Keratinocyte (primary cell): ENCODE data around the gene ANKMY2. TPM values are rescaled to one million over a fixed set of nuclear protein-coding genes. Genes with fewer than 3 reads are reported as not detected.

ENCODE experiments used
- DNase-seq: peaks from one replicate; pipeline ENCODE4 v3.0.0-alpha.2; 2011; ENCODE audit warnings: low read depth, missing footprints, low spot score
- FAIRE-seq: peaks from 2 replicates; lab custom pipeline; 2011; peaks lifted over from hg19 to GRCh38; lab: Jason Lieb, UNC
- H2AFZ ChIP-seq: 2 replicates; pipeline ENCODE4 v1.6.0; 2012; ENCODE audit warnings: low read length, control low read depth, inconsistent platforms; ENCODE audit not compliant: control insufficient read depth
- H3K27ac ChIP-seq: 2 replicates; pipeline ENCODE4 v1.5.1; 2011; ENCODE audit warnings: low read length; ENCODE audit not compliant: control insufficient read depth, insufficient read depth
- H3K27me3 ChIP-seq: 3 replicates; pipeline ENCODE4 v1.6.0; 2011; ENCODE audit warnings: low read length; ENCODE audit not compliant: control insufficient read depth, insufficient read depth; ENCODE audit errors: extremely low read depth
- H3K36me3 ChIP-seq, 2 experiments: 2 replicates in 1 of 2; 3 replicates in 1 of 2; pipeline ENCODE4 v1.5.1; 2011; ENCODE audit warnings: low read length in 2 of 2, mild to moderate bottlenecking in 1 of 2; ENCODE audit not compliant: control insufficient read depth in 2 of 2, insufficient read depth in 2 of 2; ENCODE audit errors: extremely low read depth in 1 of 2
- H3K4me1 ChIP-seq: 3 replicates; pipeline ENCODE4 v1.5.1; 2011; ENCODE audit warnings: low read length; ENCODE audit not compliant: control insufficient read depth, insufficient read depth; ENCODE audit errors: extremely low read depth
- H3K4me2 ChIP-seq: 3 replicates; pipeline ENCODE4 v1.6.0; 2011; ENCODE audit warnings: low read depth, low read length; ENCODE audit not compliant: control insufficient read depth, insufficient read depth; ENCODE audit errors: extremely low read depth
- H3K4me3 ChIP-seq, 3 experiments: fragments of 200-600 bp in 1 of 3; sonication (generic) in 1 of 3; 2 replicates in 2 of 3; 3 replicates in 1 of 3; pipeline ENCODE4 v1.5.1; 2011 to 2016; ENCODE audit warnings: low read length in 3 of 3, mild to moderate bottlenecking in 3 of 3, control low read depth in 2 of 3, inconsistent platforms in 1 of 3, low read depth in 1 of 3, mixed read lengths in 1 of 3, mixed run types in 1 of 3, moderate library complexity in 1 of 3; ENCODE audit not compliant: control insufficient read depth in 2 of 3, insufficient read depth in 2 of 3; ENCODE audit errors: extremely low read depth in 1 of 3
- H3K79me2 ChIP-seq: 2 replicates; pipeline ENCODE4 v1.6.0; 2012; ENCODE audit warnings: low read length; ENCODE audit not compliant: control insufficient read depth, insufficient read depth
- H3K9ac ChIP-seq: 3 replicates; pipeline ENCODE4 v1.6.0; 2011; ENCODE audit warnings: low read length; ENCODE audit not compliant: control insufficient read depth, insufficient read depth; ENCODE audit errors: extremely low read depth
- H3K9me1 ChIP-seq: 3 replicates; pipeline ENCODE4 v1.6.0; 2011; ENCODE audit warnings: low read length; ENCODE audit not compliant: control insufficient read depth, insufficient read depth; ENCODE audit errors: extremely low read depth
- H3K9me3 ChIP-seq: 2 replicates; pipeline ENCODE4 v1.5.1; 2012; ENCODE audit warnings: low read depth, low read length; ENCODE audit not compliant: control insufficient read depth
- H4K20me1 ChIP-seq: 3 replicates; pipeline ENCODE4 v1.6.0; 2011; ENCODE audit warnings: low read length; ENCODE audit not compliant: control insufficient read depth, insufficient read depth; ENCODE audit errors: extremely low read depth
- CTCF ChIP-seq, 3 experiments: IDR thresholded peaks in 1 of 3; conservative IDR thresholded peaks in 1 of 3; optimal IDR thresholded peaks in 1 of 3; 2 replicates in 2 of 3; 3 replicates in 1 of 3; pipeline versions ENCODE3 to v1.5.1; 2011; ENCODE audit warnings: low read length in 3 of 3, mild to moderate bottlenecking in 3 of 3, moderate library complexity in 2 of 3, control low read depth in 1 of 3, inconsistent platforms in 1 of 3; ENCODE audit not compliant: insufficient read depth in 2 of 3; ENCODE audit errors: extremely low read depth in 1 of 3
- EZH2 ChIP-seq: IDR thresholded peaks from one replicate; pipeline ENCODE4 v1.6.1; 2012; ENCODE audit warnings: inconsistent platforms, mild to moderate bottlenecking, low read length, moderate library complexity
- dilution Hi-C: fragments of 300-500 bp; cut with MboI; formaldehyde crosslinking; loops from one replicate; pipeline ENCODE4 v1.7.0; 2020; ENCODE audit warnings: low sequenced_read_pairs; ENCODE audit not compliant: extremely low pct_ligation_motif_present
- polyA plus RNA-seq, 5 experiments: library from polyadenylated mRNA; depleted of rRNA in 3 of 5; stranded (reverse) in 3 of 5; stranded (forward) in 1 of 5; unstranded in 1 of 5; fragments of >200 nt; gene quantifications; 1 replicate in 1 of 5; 2 replicates in 3 of 5; 3 replicates in 1 of 5; pipeline versions ENCODE4 v1.2.1 to v1.2.3, GENCODE V29; 2011 to 2012; ENCODE audit warnings: missing spikeins in 2 of 5, low read depth in 1 of 5, low replicate concordance in 1 of 5

The ANKMY2 gene
- polyA plus RNA-seq, 1 donor (not counting 4 experiments of a cell fraction or from before 2014, with no cell fraction given), result 13.3 TPM

- DNase-seq, result no peak
- H3K9ac ChIP-seq, result no peak overlapping the region
- no peak overlapping the region for H3K27ac ChIP-seq
- TF ChIP-seq EZH2 (no peak), CTCF (optimal IDR thresholded peaks at IDR 0.05 in 1 of 3, IDR thresholded peaks at IDR 0.05 in 1 of 3, conservative IDR thresholded peaks at IDR 0.05 in 1 of 3; ENCODE audit: extremely low read depth in 1 of 3, insufficient read depth in 2 of 3, low read length in 3 of 3) (no peak)
- no peak overlapping the region for H2AFZ ChIP-seq
- no peaks in the 10 kb centered on the region for H3K79me2 ChIP-seq
- no peaks in the 10 kb centered on the region for H4K20me1 ChIP-seq
- no peaks in the 10 kb centered on the region for H3K9me1 ChIP-seq
- H3K36me3 ChIP-seq, result no peaks in the 10 kb centered on the region
- no peaks in the 10 kb centered on the region for H3K4me1 ChIP-seq
- FAIRE-seq, result no peak
- H3K9me3 ChIP-seq, result no peaks in the 10 kb centered on the region
- no peak overlapping the region for H3K4me2 ChIP-seq
- dilution Hi-C loops, result no loop called here
- no peak overlapping the region for H3K4me3 ChIP-seq
- H3K27me3 ChIP-seq, result no peaks in the 10 kb centered on the region
Measured at GRCh38 chr7:16583834-16584233, 61.7 kb downstream of the ANKMY2 start.

DNA sequence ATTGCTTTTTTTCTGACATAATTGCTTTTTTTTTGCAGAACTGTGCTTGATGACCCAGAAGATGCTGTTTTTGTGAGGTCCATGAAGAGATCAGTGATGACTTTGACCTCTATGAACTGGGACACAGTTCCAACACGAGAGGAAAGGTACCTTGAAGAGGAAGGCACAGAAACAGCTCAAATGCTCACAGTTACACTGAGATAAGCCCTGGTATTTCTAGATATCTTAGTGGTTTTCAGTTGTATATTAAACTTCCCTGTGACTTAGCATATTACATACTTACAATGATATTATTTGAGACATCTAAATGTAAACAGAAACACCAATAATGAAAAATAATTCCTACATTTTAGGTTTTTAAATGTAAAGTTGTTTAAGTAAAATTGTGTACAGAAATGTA, 64.3 kb downstream of the ANKMY2 start:
- no peaks in the 10 kb centered on the region for H3K36me3 ChIP-seq
- TF ChIP-seq CTCF (optimal IDR thresholded peaks at IDR 0.05 in 1 of 3, IDR thresholded peaks at IDR 0.05 in 1 of 3, conservative IDR thresholded peaks at IDR 0.05 in 1 of 3; ENCODE audit: extremely low read depth in 1 of 3, insufficient read depth in 2 of 3, low read length in 3 of 3) (no peak), EZH2 (no peak)

More for the DNA sequence above, 64.3 kb downstream of the ANKMY2 start:
- Histone ChIP-seq H3K9me3 (no peaks in the 10 kb centered on the region), H3K4me3 (no peak overlapping the region), H3K27ac (no peak overlapping the region), H2AFZ (no peak overlapping the region), H3K79me2 (no peaks in the 10 kb centered on the region), H4K20me1 (no peaks in the 10 kb centered on the region), H3K9me1 (no peaks in the 10 kb centered on the region), H3K4me1 (no peaks in the 10 kb centered on the region), H3K9ac (no peak overlapping the region), H3K4me2 (no peak overlapping the region), H3K27me3 (no peaks in the 10 kb centered on the region)
- DNase-seq (no peak), FAIRE-seq (no peak)
- dilution Hi-C loops, result no loop called here
